Measurements from ENCODE around the gene AHI1.

Gene AHI1

GRCh38 chr6:135267085-135267484 is 230.5 kb downstream of the AHI1 start:
- ATAC-seq (ENCODE audit: low read depth) = no peak
- Histone ChIP-seq H3K27me3 (ENCODE audit: insufficient read depth, poor library complexity, severe bottlenecking) (no peaks in the 10 kb centered on the region), H3K4me1 (ENCODE audit: insufficient read depth, poor library complexity, severe bottlenecking) (peaks cover 17% of the 10 kb centered on the region), H3K36me3 (ENCODE audit: low read depth) (no peaks in the 10 kb centered on the region), H3K9me3 (ENCODE audit: severe bottlenecking) (no peaks in the 10 kb centered on the region), H3K4me3 (ENCODE audit: severe bottlenecking) (no peak overlapping the region), H3K27ac (ENCODE audit: poor library complexity, severe bottlenecking) (no peak overlapping the region)
- TF ChIP-seq CTCF (IDR thresholded peaks at IDR 0.05; ENCODE audit: poor library complexity, severe bottlenecking) = no peak
- DNase-seq (ENCODE audit: low spot score) = no peak

GRCh38 chr6:135266675-135267074 is 230.9 kb downstream of the AHI1 start:
- no peak overlapping the region for H3K4me3 ChIP-seq (ENCODE audit: severe bottlenecking)
- H3K27me3 ChIP-seq (ENCODE audit: insufficient read depth, poor library complexity, severe bottlenecking) = no peaks in the 10 kb centered on the region
- no peaks in the 10 kb centered on the region for H3K9me3 ChIP-seq (ENCODE audit: severe bottlenecking)
- no peak for DNase-seq (ENCODE audit: low spot score)
- TF ChIP-seq CTCF (IDR thresholded peaks at IDR 0.05; ENCODE audit: poor library complexity, severe bottlenecking) = no peak
- no peak for ATAC-seq (ENCODE audit: low read depth)
- H3K27ac ChIP-seq (ENCODE audit: poor library complexity, severe bottlenecking) = no peak overlapping the region
- H3K4me1 ChIP-seq (ENCODE audit: insufficient read depth, poor library complexity, severe bottlenecking) = peaks cover 17% of the 10 kb centered on the region
- H3K36me3 ChIP-seq (ENCODE audit: low read depth) = no peaks in the 10 kb centered on the region

- Histone ChIP-seq H3K4me3 (ENCODE audit: severe bottlenecking) (no peak overlapping the region), H3K9me3 (ENCODE audit: severe bottlenecking) (no peaks in the 10 kb centered on the region), H3K27me3 (ENCODE audit: insufficient read depth, poor library complexity, severe bottlenecking) (no peaks in the 10 kb centered on the region), H3K36me3 (ENCODE audit: low read depth) (no peaks in the 10 kb centered on the region), H3K4me1 (ENCODE audit: insufficient read depth, poor library complexity, severe bottlenecking) (peaks cover 5% of the 10 kb centered on the region), H3K27ac (ENCODE audit: poor library complexity, severe bottlenecking) (no peak overlapping the region)
- DNase-seq (ENCODE audit: low spot score) = no peak
- TF ChIP-seq CTCF (IDR thresholded peaks at IDR 0.05; ENCODE audit: poor library complexity, severe bottlenecking) = no peak
- ATAC-seq (ENCODE audit: low read depth) = no peak
Observed at GRCh38 chr6:135265278-135265677, 232.3 kb downstream of the AHI1 start.

- Histone ChIP-seq H3K4me1 (ENCODE audit: insufficient read depth, poor library complexity, severe bottlenecking) (no peaks in the 10 kb centered on the region), H3K9me3 (ENCODE audit: severe bottlenecking) (no peaks in the 10 kb centered on the region), H3K27me3 (ENCODE audit: insufficient read depth, poor library complexity, severe bottlenecking) (no peaks in the 10 kb centered on the region), H3K4me3 (ENCODE audit: severe bottlenecking) (no peak overlapping the region), H3K36me3 (ENCODE audit: low read depth) (no peaks in the 10 kb centered on the region), H3K27ac (ENCODE audit: poor library complexity, severe bottlenecking) (no peak overlapping the region)
- DNase-seq (ENCODE audit: low spot score) (no peak), ATAC-seq (ENCODE audit: low read depth) (no peak)
- no peak for TF ChIP-seq CTCF (IDR thresholded peaks at IDR 0.05; ENCODE audit: poor library complexity, severe bottlenecking)
Observed at GRCh38 chr6:135261872-135262725, 235.4 kb downstream of the AHI1 start.

- Histone ChIP-seq H3K36me3 (ENCODE audit: low read depth) (no peaks in the 10 kb centered on the region), H3K27me3 (ENCODE audit: insufficient read depth, poor library complexity, severe bottlenecking) (no peaks in the 10 kb centered on the region), H3K4me3 (ENCODE audit: severe bottlenecking) (no peak overlapping the region), H3K4me1 (ENCODE audit: insufficient read depth, poor library complexity, severe bottlenecking) (no peaks in the 10 kb centered on the region), H3K27ac (ENCODE audit: poor library complexity, severe bottlenecking) (no peak overlapping the region), H3K9me3 (ENCODE audit: severe bottlenecking) (no peaks in the 10 kb centered on the region)
- TF ChIP-seq CTCF (IDR thresholded peaks at IDR 0.05; ENCODE audit: poor library complexity, severe bottlenecking) = no peak
- DNase-seq (ENCODE audit: low spot score) (no peak), ATAC-seq (ENCODE audit: low read depth) (no peak)
Observed at GRCh38 chr6:135260612-135261011, 236.9 kb downstream of the AHI1 start.
